ENCODE results near the gene CADPS.

The CADPS gene

DNA sequence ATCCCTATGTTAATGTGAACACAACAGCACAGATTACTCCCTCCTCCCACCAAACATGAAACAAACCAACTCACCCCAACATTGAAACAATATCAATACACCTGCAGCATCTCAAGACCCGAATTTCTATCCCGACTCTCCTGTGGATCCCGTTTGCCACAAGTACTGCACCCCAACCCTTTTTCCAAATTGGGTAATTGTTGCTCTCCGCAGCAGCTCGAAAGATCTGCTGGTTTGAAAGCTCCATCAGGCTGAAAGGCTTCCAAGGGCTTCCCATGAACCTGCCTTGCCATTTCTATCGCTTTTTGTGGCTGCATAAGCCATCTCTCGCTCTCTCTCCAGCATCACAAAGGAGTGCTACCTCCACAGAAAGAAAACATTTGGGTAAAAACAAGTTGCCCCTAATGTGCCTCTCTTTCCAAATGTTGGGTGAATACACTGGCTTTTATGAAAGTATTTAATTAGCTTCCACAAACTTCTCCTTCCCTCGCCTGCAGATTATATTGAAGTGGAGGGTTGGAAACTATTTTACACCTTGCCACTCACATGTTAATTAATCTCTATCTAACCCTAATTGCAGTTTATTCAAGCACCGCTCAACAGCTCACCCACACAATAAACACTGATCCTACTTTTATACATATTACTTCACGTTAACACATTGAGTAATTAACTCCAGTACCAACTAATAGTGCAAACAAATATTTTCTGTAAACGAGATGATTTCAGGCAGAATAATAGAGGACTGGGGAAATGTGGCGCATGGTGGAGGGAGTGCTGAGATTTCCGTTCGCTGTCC lies 499.4 kb downstream of the CADPS start:
- TF ChIP-seq, protein P1, sequence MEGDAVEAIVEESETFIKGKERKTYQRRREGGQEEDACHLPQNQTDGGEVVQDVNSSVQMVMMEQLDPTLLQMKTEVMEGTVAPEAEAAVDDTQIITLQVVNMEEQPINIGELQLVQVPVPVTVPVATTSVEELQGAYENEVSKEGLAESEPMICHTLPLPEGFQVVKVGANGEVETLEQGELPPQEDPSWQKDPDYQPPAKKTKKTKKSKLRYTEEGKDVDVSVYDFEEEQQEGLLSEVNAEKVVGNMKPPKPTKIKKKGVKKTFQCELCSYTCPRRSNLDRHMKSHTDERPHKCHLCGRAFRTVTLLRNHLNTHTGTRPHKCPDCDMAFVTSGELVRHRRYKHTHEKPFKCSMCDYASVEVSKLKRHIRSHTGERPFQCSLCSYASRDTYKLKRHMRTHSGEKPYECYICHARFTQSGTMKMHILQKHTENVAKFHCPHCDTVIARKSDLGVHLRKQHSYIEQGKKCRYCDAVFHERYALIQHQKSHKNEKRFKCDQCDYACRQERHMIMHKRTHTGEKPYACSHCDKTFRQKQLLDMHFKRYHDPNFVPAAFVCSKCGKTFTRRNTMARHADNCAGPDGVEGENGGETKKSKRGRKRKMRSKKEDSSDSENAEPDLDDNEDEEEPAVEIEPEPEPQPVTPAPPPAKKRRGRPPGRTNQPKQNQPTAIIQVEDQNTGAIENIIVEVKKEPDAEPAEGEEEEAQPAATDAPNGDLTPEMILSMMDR (IDR thresholded peaks at IDR 0.05; ENCODE audit: low read length): no peak
- no peak for TF ChIP-seq EZH2 (IDR thresholded peaks at IDR 0.05; ENCODE audit: borderline replicate concordance, low read length)
- Histone ChIP-seq H3K4me1 (ENCODE audit: insufficient read depth, low read length, severe bottlenecking) (no peaks in the 10 kb centered on the region), H3K4me2 (ENCODE audit: low read length) (no peak overlapping the region), H3K27me3 (ENCODE audit: insufficient read depth, low read length) (no peaks in the 10 kb centered on the region), H3K27ac (ENCODE audit: low read depth, low read length, poor library complexity, severe bottlenecking) (no peak overlapping the region), H2AFZ (ENCODE audit: low read length) (no peak overlapping the region), H3F3A (ENCODE audit: insufficient read depth, low read length) (no peaks in the 10 kb centered on the region), H3K9me3 (ENCODE audit: low read length) (no peaks in the 10 kb centered on the region), H3K79me2 (ENCODE audit: insufficient read depth, low read length) (no peaks in the 10 kb centered on the region), H3K9ac (ENCODE audit: low read length) (no peak overlapping the region), H3K9me2 (ENCODE audit: low read depth, low read length) (no peaks in the 10 kb centered on the region), H4K20me1 (ENCODE audit: insufficient read depth, low read length) (no peaks in the 10 kb centered on the region), H3K4me3 (ENCODE audit: low read depth, low read length, poor library complexity, severe bottlenecking) (no peak overlapping the region), H3K36me3 (ENCODE audit: insufficient read depth, low read length) (no peaks in the 10 kb centered on the region)

DNA sequence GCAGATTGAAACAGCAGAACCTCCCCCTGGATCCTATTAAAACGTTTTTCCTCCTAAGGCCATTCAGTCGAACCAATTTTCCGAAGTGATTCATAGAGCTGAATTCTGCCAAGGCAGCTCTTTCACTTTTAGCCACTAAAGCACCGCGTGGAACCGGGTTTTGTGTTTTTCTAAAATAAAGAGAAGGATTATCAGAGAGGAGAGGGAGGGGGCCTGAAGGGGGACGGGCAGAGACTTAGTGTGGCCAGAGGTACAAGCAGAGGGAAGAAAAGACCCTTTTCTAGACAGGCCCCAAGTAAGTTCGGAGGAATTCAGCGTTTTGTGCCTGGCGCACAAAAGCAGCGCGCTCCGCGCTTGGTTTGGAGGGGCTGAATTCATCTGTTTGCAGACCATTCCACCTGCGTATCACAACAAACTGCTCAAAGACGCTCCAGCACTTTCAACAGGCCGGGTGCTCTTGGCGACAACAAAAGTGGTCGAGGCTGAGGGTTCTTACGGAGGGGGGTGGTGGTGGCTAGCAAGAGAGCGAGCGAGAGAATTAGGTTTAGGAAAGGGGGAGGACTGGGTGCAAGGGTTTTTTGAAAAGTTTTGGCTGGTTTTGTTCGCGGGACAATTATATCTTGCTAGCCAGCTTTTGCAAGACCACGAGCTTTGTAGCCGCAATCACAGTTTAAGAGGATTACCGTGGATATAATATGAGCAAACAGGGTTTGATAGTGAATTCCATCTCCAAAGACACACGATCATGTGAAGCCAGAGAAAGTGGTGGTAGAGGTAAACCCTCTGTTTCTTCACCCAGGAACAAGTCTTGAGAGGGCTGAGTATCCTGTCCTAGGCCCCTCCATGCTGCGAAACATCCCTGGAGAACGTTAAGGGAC lies 500.6 kb downstream of the CADPS start:
- Histone ChIP-seq H3K27ac (ENCODE audit: low read depth, low read length, poor library complexity, severe bottlenecking) (no peak overlapping the region), H3K36me3 (ENCODE audit: insufficient read depth, low read length) (no peaks in the 10 kb centered on the region), H3K27me3 (ENCODE audit: insufficient read depth, low read length) (no peaks in the 10 kb centered on the region), H4K20me1 (ENCODE audit: insufficient read depth, low read length) (no peaks in the 10 kb centered on the region), H3K79me2 (ENCODE audit: insufficient read depth, low read length) (no peaks in the 10 kb centered on the region), H3F3A (ENCODE audit: insufficient read depth, low read length) (no peaks in the 10 kb centered on the region), H3K9me2 (ENCODE audit: low read depth, low read length) (no peaks in the 10 kb centered on the region), H3K4me3 (ENCODE audit: low read depth, low read length, poor library complexity, severe bottlenecking) (no peak overlapping the region), H3K4me1 (ENCODE audit: insufficient read depth, low read length, severe bottlenecking) (no peaks in the 10 kb centered on the region), H3K9me3 (ENCODE audit: low read length) (no peaks in the 10 kb centered on the region), H3K9ac (ENCODE audit: low read length) (no peak overlapping the region), H2AFZ (ENCODE audit: low read length) (no peak overlapping the region), H3K4me2 (ENCODE audit: low read length) (no peak overlapping the region)
- no peak for TF ChIP-seq EZH2 (IDR thresholded peaks at IDR 0.05; ENCODE audit: borderline replicate concordance, low read length)
- TF ChIP-seq, protein P1 (IDR thresholded peaks at IDR 0.05; ENCODE audit: low read length): no peak

DNA sequence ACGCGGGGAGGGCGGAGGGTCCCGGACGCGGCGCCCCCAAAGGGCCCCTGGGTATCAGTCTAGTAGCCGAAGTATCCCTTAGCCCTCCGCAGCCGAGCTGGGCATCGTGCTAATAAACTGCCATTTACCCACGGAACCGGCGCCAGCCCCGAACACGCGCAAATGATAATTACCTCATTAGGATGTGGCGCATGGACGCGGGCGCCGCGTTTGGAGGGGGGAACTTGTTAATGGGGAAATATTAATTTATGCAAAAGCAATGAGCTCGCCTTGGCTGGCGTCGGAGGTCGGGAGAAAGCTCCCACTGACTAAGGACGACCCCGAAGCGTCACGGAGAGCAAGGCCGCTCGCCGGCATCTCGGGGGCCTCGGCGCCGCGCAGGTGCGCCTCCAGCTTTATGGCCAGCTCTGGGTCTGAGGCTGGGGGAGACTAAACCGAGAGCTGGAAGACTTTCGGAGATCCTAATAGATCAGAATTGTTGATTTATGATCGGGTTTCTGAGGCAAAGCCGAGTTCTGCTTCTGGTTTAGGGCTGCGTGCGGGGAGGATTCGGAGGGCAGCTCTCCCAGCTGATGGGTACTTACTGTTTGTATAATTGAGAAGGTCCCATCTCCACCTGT lies 501.4 kb downstream of the CADPS start:
- Histone ChIP-seq H3K9me3 (ENCODE audit: low read length) (no peaks in the 10 kb centered on the region), H2AFZ (ENCODE audit: low read length) (no peak overlapping the region), H3K9me2 (ENCODE audit: low read depth, low read length) (no peaks in the 10 kb centered on the region), H3F3A (ENCODE audit: insufficient read depth, low read length) (no peaks in the 10 kb centered on the region), H3K9ac (ENCODE audit: low read length) (no peak overlapping the region), H3K4me2 (ENCODE audit: low read length) (no peak overlapping the region), H3K27me3 (ENCODE audit: insufficient read depth, low read length) (no peaks in the 10 kb centered on the region), H3K36me3 (ENCODE audit: insufficient read depth, low read length) (no peaks in the 10 kb centered on the region), H4K20me1 (ENCODE audit: insufficient read depth, low read length) (no peaks in the 10 kb centered on the region), H3K79me2 (ENCODE audit: insufficient read depth, low read length) (no peaks in the 10 kb centered on the region), H3K4me1 (ENCODE audit: insufficient read depth, low read length, severe bottlenecking) (no peaks in the 10 kb centered on the region), H3K27ac (ENCODE audit: low read depth, low read length, poor library complexity, severe bottlenecking) (no peak overlapping the region), H3K4me3 (ENCODE audit: low read depth, low read length, poor library complexity, severe bottlenecking) (no peak overlapping the region)
- TF ChIP-seq, protein P1 (IDR thresholded peaks at IDR 0.05; ENCODE audit: low read length): no peak
- no peak for TF ChIP-seq EZH2 (IDR thresholded peaks at IDR 0.05; ENCODE audit: borderline replicate concordance, low read length)

All from OCI-LY1 (cell line).